K562 (cell line): ENCODE results near the gene TMPRSS11A.

Experiments
- ETV5 ChIP-seq: sonication (generic); formaldehyde crosslinking; IDR thresholded peaks from 2 replicates; pipeline ENCODE4 v1.4.0; 2020; ENCODE audit warnings: low read depth, mild to moderate bottlenecking, missing genetic modification reagents
- EZH2 ChIP-seq: IDR thresholded peaks from 2 replicates; pipeline ENCODE4 v1.6.1; 2012; ENCODE audit warnings: low read depth, mild to moderate bottlenecking, inconsistent platforms, low read length, borderline replicate concordance
- PPARD ChIP-seq: fragments of 250-450 bp; sonication (Bioruptor Pico); IDR thresholded peaks from 2 replicates; pipeline ENCODE4 v1.8.0; 2022; ENCODE audit warnings: inconsistent platforms, mild to moderate bottlenecking, moderate library complexity
- RBM22 ChIP-seq: fragments of 200-400 bp; formaldehyde crosslinking; IDR thresholded peaks from 2 replicates; pipeline ENCODE4 v1.6.1; 2018; ENCODE audit warnings: low read length, low read depth; ENCODE audit not compliant: poor library complexity, severe bottlenecking
- SMAD2 ChIP-seq: fragments of 150-350 bp; IDR thresholded peaks from 2 replicates; pipeline ENCODE4 v1.6.1; 2014; ENCODE audit warnings: low read depth, mild to moderate bottlenecking, low read length
- TEAD1 ChIP-seq, 2 experiments: fragments of 450-650 bp in 1 of 2; sonication (generic) in 1 of 2; formaldehyde crosslinking; IDR thresholded peaks; 2 replicates each; pipeline versions ENCODE4 v1.4.0 to v1.8.0; 2020 to 2022; ENCODE audit warnings: mild to moderate bottlenecking in 2 of 2, missing genetic modification reagents in 1 of 2
- TF ChIP-seq, protein P1 (sequence below), 3 experiments: IDR thresholded peaks in 2 of 3; conservative IDR thresholded peaks in 1 of 3; 2 replicates each; pipeline ENCODE4 v1.5.1; 2011 to 2012; ENCODE audit warnings: low read length in 3 of 3, mild to moderate bottlenecking in 3 of 3, control low read depth in 2 of 3, improper control_type of control experiment in 1 of 3, inconsistent platforms in 1 of 3, low read depth in 1 of 3, mixed read lengths in 1 of 3, moderate library complexity in 1 of 3; ENCODE audit not compliant: insufficient read depth in 2 of 3

GRCh38 chr4:67927251-67927650 lies 36.0 kb downstream of the TMPRSS11A start:
- TF ChIP-seq SMAD2 (no peak), RBM22 (no peak), ETV5 (CRISPR knock-in tag) (no peak), TEAD1 (CRISPR knock-in tag; IDR thresholded peaks at IDR 0.05) (no peak), EZH2 (no peak), PPARD (no peak)
- TF ChIP-seq, protein P1, sequence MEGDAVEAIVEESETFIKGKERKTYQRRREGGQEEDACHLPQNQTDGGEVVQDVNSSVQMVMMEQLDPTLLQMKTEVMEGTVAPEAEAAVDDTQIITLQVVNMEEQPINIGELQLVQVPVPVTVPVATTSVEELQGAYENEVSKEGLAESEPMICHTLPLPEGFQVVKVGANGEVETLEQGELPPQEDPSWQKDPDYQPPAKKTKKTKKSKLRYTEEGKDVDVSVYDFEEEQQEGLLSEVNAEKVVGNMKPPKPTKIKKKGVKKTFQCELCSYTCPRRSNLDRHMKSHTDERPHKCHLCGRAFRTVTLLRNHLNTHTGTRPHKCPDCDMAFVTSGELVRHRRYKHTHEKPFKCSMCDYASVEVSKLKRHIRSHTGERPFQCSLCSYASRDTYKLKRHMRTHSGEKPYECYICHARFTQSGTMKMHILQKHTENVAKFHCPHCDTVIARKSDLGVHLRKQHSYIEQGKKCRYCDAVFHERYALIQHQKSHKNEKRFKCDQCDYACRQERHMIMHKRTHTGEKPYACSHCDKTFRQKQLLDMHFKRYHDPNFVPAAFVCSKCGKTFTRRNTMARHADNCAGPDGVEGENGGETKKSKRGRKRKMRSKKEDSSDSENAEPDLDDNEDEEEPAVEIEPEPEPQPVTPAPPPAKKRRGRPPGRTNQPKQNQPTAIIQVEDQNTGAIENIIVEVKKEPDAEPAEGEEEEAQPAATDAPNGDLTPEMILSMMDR (IDR thresholded peaks at IDR 0.05 in 2 of 3, conservative IDR thresholded peaks at IDR 0.05 in 1 of 3; ENCODE audit: insufficient read depth in 2 of 3, low read depth in 1 of 3, low read length in 3 of 3) = no peak
